Testis (tissue), 2 donors: ENCODE measurements around the gene DNER.

Source experiments
- CTCF ChIP-seq, 3 experiments: fragments of 450-650 bp in 2 of 3; fragments of 200-600 bp in 1 of 3; sonication (generic) in 1 of 3; IDR thresholded peaks; one replicate each; pipeline ENCODE4 v1.5.1; 2016 to 2019; ENCODE audit warnings: antibody characterized with exemption in 3 of 3, mild to moderate bottlenecking in 2 of 3, moderate library complexity in 1 of 3
- POLR2A ChIP-seq: fragments of 450-650 bp; IDR thresholded peaks from one replicate; pipeline ENCODE4 v1.6.1; 2017; ENCODE audit warnings: antibody characterized with exemption, mild to moderate bottlenecking, moderate library complexity

GRCh38 chr2:229761663-229762062 is 47.3 kb upstream of the DNER start:
- TF ChIP-seq CTCF (IDR thresholded peaks at IDR 0.05) (no peak), POLR2A (no peak)
